Suprapubic skin (tissue), 3 donors: Measurements from ENCODE around the gene HES1.

Experiments used
- POLR2AphosphoS5 ChIP-seq, 3 donors: sonication (generic); formaldehyde crosslinking; IDR thresholded peaks; one replicate each; pipeline ENCODE4 v1.6.1; 2017; ENCODE audit warnings: antibody characterized with exemption in 3 of 3
- TF ChIP-seq, protein P1 (sequence below), 2 donors: fragments of 200-600 bp in 1 of 2; fragments of 450-650 bp in 1 of 2; sonication (generic) in 1 of 2; IDR thresholded peaks; one replicate each; pipeline ENCODE4 v1.5.1; 2016 to 2019; ENCODE audit warnings: antibody characterized with exemption in 2 of 2, mild to moderate bottlenecking in 1 of 2, moderate library complexity in 1 of 2

DNA sequence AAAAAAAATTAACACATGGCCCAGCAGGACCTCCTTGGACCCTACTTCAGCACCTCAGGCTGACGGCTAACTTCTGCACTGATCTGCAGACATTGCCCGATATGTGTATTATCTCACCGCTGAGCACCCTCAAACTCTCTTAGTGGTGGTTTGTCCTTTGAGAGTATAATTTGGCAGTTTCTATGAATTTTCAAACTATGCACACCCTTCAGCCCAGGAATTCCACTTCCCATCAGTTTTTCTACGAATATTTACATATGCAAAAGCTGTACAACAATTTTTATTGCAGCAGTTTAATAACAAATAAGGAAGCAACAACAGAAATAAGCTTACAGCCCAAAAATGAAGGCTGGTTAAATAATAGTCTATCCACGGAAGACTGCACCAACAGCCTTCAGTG is 44.6 kb downstream of the HES1 start:
- TF ChIP-seq, protein P1, sequence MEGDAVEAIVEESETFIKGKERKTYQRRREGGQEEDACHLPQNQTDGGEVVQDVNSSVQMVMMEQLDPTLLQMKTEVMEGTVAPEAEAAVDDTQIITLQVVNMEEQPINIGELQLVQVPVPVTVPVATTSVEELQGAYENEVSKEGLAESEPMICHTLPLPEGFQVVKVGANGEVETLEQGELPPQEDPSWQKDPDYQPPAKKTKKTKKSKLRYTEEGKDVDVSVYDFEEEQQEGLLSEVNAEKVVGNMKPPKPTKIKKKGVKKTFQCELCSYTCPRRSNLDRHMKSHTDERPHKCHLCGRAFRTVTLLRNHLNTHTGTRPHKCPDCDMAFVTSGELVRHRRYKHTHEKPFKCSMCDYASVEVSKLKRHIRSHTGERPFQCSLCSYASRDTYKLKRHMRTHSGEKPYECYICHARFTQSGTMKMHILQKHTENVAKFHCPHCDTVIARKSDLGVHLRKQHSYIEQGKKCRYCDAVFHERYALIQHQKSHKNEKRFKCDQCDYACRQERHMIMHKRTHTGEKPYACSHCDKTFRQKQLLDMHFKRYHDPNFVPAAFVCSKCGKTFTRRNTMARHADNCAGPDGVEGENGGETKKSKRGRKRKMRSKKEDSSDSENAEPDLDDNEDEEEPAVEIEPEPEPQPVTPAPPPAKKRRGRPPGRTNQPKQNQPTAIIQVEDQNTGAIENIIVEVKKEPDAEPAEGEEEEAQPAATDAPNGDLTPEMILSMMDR (IDR thresholded peaks at IDR 0.05) = no peak
- no peak for TF ChIP-seq POLR2AphosphoS5 (IDR thresholded peaks at IDR 0.05)
